ENCODE results near the gene MACROD2.

Gene MACROD2

DNA sequence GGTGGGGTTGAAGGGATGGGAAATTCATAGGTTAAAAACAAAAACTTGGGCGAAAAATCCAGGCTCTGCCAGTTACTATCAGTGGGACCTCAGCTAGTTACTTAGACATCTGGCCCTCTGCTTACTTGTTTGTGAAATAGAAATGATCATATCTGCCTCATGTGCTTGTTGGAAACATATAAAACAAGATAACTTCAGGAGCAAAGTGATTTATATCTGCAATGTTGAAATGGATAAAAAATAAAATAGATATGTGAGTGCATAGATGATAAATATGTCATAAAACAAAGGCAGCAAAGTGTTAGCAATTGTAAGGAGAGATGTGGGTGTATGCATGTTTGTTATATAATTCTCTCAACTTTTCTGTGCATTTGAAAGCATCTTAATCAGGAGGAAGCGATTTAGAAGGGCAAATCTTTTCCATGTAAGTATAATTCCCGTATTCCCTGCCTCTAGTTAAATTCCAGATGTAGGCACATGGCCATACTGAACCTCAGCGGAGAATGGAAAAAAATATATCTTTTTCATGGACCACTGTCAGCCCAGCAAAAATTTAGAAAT, 921.1 kb downstream of the MACROD2 start:
- DNase-seq (ENCODE audit: insufficient read length, low spot score) (no peak), FAIRE-seq (no peak)
- TF ChIP-seq, protein P1, sequence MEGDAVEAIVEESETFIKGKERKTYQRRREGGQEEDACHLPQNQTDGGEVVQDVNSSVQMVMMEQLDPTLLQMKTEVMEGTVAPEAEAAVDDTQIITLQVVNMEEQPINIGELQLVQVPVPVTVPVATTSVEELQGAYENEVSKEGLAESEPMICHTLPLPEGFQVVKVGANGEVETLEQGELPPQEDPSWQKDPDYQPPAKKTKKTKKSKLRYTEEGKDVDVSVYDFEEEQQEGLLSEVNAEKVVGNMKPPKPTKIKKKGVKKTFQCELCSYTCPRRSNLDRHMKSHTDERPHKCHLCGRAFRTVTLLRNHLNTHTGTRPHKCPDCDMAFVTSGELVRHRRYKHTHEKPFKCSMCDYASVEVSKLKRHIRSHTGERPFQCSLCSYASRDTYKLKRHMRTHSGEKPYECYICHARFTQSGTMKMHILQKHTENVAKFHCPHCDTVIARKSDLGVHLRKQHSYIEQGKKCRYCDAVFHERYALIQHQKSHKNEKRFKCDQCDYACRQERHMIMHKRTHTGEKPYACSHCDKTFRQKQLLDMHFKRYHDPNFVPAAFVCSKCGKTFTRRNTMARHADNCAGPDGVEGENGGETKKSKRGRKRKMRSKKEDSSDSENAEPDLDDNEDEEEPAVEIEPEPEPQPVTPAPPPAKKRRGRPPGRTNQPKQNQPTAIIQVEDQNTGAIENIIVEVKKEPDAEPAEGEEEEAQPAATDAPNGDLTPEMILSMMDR (IDR thresholded peaks at IDR 0.05; ENCODE audit: insufficient read depth, missing control alignments), result no peak

DNA sequence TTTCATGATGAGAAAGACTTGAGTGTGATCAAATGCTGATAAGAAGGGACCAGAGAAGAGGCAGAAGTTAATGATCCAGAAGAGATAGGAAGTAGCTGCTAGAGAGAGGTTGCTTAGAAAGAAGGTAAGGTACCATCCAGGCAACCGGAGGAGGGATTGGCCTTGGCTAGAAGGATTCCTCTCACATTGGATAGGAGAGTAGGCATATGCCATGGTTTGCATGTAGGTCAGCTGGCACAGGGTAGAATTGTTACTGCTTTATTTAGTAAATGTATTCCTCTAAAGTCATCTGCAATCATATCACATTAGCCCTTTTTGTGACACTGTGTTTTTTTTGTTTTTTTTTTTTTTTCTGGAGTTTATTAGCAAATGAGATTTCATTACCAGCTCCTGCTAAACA, 923.0 kb downstream of the MACROD2 start:
- TF ChIP-seq, protein P1 (IDR thresholded peaks at IDR 0.05; ENCODE audit: insufficient read depth, missing control alignments), result no peak
- no peak for DNase-seq (ENCODE audit: insufficient read length, low spot score)
- no peak for FAIRE-seq

DNA sequence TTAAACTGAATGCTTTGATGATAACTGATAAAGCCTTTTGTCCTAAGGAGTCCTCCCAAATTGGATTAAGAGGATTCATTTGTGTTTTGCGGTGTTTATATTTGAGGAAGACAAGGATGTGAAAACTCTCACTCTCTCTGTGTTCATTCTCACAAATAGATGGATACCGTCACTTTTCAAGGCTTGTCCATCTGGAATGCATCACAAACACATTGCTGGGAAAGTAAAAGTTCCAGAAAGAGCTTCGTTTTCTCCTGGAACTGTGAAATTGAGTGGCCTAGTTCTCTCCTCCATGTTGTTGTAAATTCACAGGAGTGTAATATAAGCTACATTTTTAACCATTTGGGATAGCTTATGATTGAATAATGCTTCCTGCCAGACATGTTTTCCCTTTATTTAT, 923.7 kb downstream of the MACROD2 start:
- no peak for FAIRE-seq
- DNase-seq (ENCODE audit: insufficient read length, low spot score), result no peak

DNA sequence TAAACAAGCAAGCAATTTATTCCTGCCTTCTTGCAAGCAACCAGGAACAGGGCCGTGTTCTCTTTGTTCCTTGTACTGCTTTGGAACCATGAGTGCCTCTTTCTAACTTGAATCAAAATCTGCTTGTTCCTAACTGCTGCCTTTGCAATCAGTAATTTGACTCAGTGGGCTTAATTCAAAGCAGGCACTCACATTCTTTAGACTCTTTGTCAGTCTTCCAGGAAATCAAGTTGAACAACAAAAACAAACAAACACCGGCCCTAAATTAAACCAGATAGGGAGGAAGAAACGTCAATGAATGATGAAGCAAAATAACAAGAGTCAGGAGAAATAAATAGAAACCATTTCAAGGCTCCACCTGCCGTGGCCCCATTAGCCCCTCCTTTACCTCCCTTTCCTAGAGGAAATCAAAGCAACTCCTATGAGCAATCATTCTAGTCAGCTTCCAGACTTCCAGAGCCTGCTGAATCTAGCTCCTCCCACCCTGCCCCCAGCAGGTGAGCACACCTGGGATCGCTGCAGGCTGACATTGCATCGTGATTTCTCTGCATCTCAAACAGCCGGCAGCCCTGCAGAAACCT, 924.3 kb downstream of the MACROD2 start:
- no peak for DNase-seq (ENCODE audit: insufficient read length, low spot score)
- TF ChIP-seq, protein P1 (IDR thresholded peaks at IDR 0.05; ENCODE audit: insufficient read depth, missing control alignments), result no peak
- FAIRE-seq, result no peak

More for the DNA sequence above, 923.7 kb downstream of the MACROD2 start:
- TF ChIP-seq, protein P1 (IDR thresholded peaks at IDR 0.05; ENCODE audit: insufficient read depth, missing control alignments), result no peak

DNA sequence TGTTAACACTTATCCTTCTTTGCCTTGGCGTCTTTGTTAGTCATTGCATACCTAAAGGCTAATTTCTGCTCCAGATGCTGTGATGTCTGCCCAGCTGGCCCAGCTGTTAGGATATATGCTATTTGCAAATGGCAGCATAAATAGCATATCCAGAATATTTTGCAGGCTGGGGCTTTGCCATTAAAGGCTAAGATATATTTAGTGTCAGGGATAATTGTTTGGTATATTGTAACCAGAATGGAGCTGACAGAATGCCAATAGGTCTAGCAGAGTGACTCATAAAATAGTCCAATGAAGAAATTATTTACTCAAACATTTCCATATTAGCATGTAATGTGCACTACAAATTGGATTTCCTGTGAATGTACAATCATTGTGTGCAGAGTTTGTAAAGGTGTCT, 926.2 kb downstream of the MACROD2 start:
- DNase-seq (ENCODE audit: insufficient read length, low spot score), result no peak
- TF ChIP-seq, protein P1 (IDR thresholded peaks at IDR 0.05; ENCODE audit: insufficient read depth, missing control alignments), result no peak
- FAIRE-seq, result no peak

DNA sequence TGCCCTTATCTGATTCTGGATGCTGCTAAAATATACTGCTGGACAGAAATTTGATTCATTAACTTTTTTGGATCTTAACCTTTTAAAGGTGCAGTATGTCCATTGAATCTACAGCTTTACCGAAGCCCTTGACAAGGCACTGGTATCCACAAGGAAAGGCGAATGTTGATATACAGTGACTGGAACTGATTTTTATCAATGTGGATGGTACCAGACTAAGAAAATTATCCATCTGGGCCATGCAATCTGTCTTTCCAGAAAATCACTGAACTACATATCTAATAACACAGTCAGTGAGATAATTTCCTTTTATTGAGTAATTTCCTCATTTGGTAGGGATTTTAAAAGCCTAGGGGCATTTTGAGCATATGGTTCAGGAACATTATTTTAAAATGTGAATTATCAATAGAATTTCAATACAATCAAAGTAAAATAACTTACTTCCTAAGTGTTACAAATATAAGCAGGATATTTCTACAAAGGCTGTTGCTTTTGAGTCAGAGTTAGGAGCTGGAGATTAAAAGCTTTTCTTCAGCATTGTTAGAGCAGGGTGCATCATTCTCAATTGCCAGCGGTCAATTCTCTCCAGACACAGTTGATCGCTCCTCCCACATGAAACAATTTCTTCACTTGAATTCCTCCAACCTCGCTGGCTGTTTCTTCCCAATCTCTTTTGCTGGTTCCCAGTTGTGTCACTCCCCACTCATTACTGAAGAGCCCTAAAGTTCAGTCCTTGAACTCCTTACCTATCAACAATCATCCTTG, 927.4 kb downstream of the MACROD2 start:
- TF ChIP-seq, protein P1 (IDR thresholded peaks at IDR 0.05; ENCODE audit: insufficient read depth, missing control alignments), result no peak
- FAIRE-seq, result no peak
- DNase-seq (ENCODE audit: insufficient read length, low spot score), result no peak

DNA sequence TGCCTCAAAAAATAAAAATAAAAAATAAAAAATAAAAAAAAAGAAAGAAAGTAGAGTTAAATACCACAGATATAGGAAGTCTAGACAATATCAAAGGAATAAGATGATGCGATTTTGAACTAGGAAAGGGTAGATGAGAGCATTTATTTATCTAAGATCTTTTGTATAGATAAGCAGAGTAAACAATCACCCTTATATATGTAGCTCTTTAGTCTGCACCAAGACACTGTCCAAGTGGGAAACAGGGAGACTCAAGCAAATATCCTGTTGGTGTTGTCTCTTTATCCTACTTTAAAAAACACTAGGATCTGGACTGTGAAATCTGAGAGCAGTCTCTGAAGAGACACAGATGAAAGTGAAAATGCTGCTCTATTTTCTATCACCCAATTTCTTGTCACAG, 929.1 kb downstream of the MACROD2 start:
- FAIRE-seq (no peak), DNase-seq (ENCODE audit: insufficient read length, low spot score) (no peak)
- TF ChIP-seq, protein P1 (IDR thresholded peaks at IDR 0.05; ENCODE audit: insufficient read depth, missing control alignments), result no peak

All from D721Med (cell line).